GM23248 (cell line): ENCODE data around the gene SYNGR2. TPM values are rescaled to one million over a fixed set of nuclear protein-coding genes. Genes with fewer than 3 reads are reported as not detected.

Experiments
- DNase-seq: peaks from one replicate; pipeline ENCODE4 v3.0.0-alpha.2; 2015
- H2AFZ ChIP-seq: fragments of 200-600 bp; sonication (generic); 2 replicates; pipeline ENCODE4 v1.6.1; 2016; ENCODE audit warnings: antibody characterized with exemption
- H3F3A ChIP-seq: fragments of 200-600 bp; sonication (generic); 2 replicates; pipeline ENCODE4 v1.6.1; 2016; ENCODE audit warnings: mild to moderate bottlenecking, antibody characterized with exemption, mixed run types; ENCODE audit not compliant: insufficient read depth
- H3K27ac ChIP-seq: fragments of 200-600 bp; sonication (generic); 2 replicates; pipeline ENCODE4 v1.5.1; 2016; ENCODE audit warnings: mild to moderate bottlenecking
- H3K27me3 ChIP-seq: fragments of 200-600 bp; sonication (generic); replicated peaks from 2 replicates; pipeline ENCODE4 v1.6.1; 2016; ENCODE audit warnings: mild to moderate bottlenecking; ENCODE audit not compliant: insufficient read depth
- H3K36me3 ChIP-seq: fragments of 200-600 bp; sonication (generic); 2 replicates; pipeline ENCODE4 v1.6.1; 2016; ENCODE audit warnings: low read depth, mild to moderate bottlenecking
- H3K4me1 ChIP-seq: fragments of 200-600 bp; sonication (generic); 2 replicates; pipeline ENCODE4 v1.6.1; 2016; ENCODE audit warnings: mild to moderate bottlenecking; ENCODE audit not compliant: insufficient read depth
- H3K4me2 ChIP-seq: fragments of 200-600 bp; sonication (generic); one replicate; pipeline ENCODE4 v1.6.1; 2016; ENCODE audit warnings: mild to moderate bottlenecking; ENCODE audit not compliant: unreplicated experiment
- H3K4me3 ChIP-seq: fragments of 200-600 bp; sonication (generic); 2 replicates; pipeline ENCODE4 v1.5.1; 2016; ENCODE audit warnings: mild to moderate bottlenecking
- H3K79me2 ChIP-seq: fragments of 200-600 bp; sonication (generic); 2 replicates; pipeline ENCODE4 v1.6.1; 2016; ENCODE audit warnings: mild to moderate bottlenecking; ENCODE audit not compliant: insufficient read depth
- H3K9ac ChIP-seq: fragments of 200-600 bp; sonication (generic); 2 replicates; pipeline ENCODE4 v1.6.1; 2016; ENCODE audit warnings: mild to moderate bottlenecking
- H3K9me2 ChIP-seq: fragments of 200-600 bp; sonication (generic); 2 replicates; pipeline ENCODE4 v1.6.1; 2016; ENCODE audit warnings: mixed run types, mild to moderate bottlenecking, moderate library complexity; ENCODE audit not compliant: insufficient read depth
- H3K9me3 ChIP-seq: fragments of 200-600 bp; sonication (generic); one replicate; pipeline ENCODE4 v1.6.1; 2017; ENCODE audit warnings: low read depth
- H4K20me1 ChIP-seq: fragments of 200-600 bp; sonication (generic); 2 replicates; pipeline ENCODE4 v1.6.0; 2016; ENCODE audit not compliant: insufficient read depth
- EZH2 ChIP-seq: fragments of 200-600 bp; sonication (generic); IDR thresholded peaks from 2 replicates; pipeline ENCODE4 v1.6.1; 2018; ENCODE audit warnings: antibody characterized with exemption, mild to moderate bottlenecking; ENCODE audit not compliant: insufficient read depth, poor library complexity, severe bottlenecking
- EZH2phosphoT487 ChIP-seq: fragments of 200-600 bp; sonication (generic); IDR thresholded peaks from 2 replicates; pipeline ENCODE4 v1.6.1; 2018; ENCODE audit warnings: antibody characterized with exemption, moderate library complexity, mild to moderate bottlenecking, low read depth; ENCODE audit not compliant: insufficient read depth
- WGBS, 2 experiments: methylation state at CpG; one replicate each; pipeline ENCODE4 v1.1.6; 2015 to 2017; ENCODE audit warnings: low lambda C conversion rate in 2 of 2, low coverage in 1 of 2; ENCODE audit errors: missing lambda C conversion rate in 2 of 2; 5-methylcytosine and 5-hydroxymethylcytosine counted together
- in situ Hi-C: fragments of 300-500 bp; cut with MboI; formaldehyde crosslinking; loops from 2 replicates; pipeline ENCODE4 v1.15.0; 2020
- polyA plus RNA-seq: library from polyadenylated mRNA; unstranded; fragments of >200 nt; fragmentation: Nextera tagmentation; extraction: Ambion mirVana; gene quantifications from 2 replicates; pipeline ENCODE4 v1.2.1, GENCODE V29; 2016
- total RNA-seq: library from RNA; depleted of rRNA; stranded (reverse); fragments of >200 nt; shearing (Covaris generic); gene quantifications from 2 replicates; pipeline ENCODE4 v1.2.3, GENCODE V29; 2014

SYNGR2 gene
- total and polyA plus RNA-seq, 2 experiments from 2014 or later: 6.2 to 19.3 TPM

DNA sequence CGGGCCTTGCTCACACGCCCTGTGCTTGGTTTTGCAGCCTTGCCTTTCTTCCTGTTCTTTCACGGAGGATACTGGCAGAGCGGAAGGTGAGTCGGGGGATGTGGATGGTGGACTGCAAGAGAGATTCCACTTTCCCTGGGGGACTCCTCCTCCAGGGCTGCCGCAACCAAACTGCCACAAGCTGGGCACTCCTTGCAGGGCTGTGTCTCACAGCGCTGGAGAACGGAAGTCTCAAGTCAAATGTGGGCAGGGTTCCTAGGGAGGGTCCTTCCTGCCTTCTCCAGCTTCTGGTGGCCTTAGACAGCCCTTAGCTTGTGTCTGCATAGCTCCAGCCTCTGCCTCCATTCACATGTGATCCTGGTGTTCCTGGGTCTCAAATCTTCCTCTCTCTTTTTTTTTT, 34.3 kb downstream of the SYNGR2 start:
- no peak overlapping the region for H3K4me2 ChIP-seq
- 95 to 98% methylated on average over 6 to 8 of the region's 8 CpGs for WGBS, 2 experiments
- H3K9me3 ChIP-seq: no peaks in the 10 kb centered on the region
- no peaks in the 10 kb centered on the region for H3F3A ChIP-seq
- no peak overlapping the region for H3K9ac ChIP-seq
- no peaks in the 10 kb centered on the region for H4K20me1 ChIP-seq
- H3K4me3 ChIP-seq: no peak overlapping the region
- no peak overlapping the region for H2AFZ ChIP-seq
- no peaks in the 10 kb centered on the region for H3K36me3 ChIP-seq
- TF ChIP-seq EZH2phosphoT487 (no peak), EZH2 (no peak)
- no peaks in the 10 kb centered on the region for H3K9me2 ChIP-seq
- DNase-seq: no peak
- H3K27me3 ChIP-seq: no peaks in the 10 kb centered on the region
- no peak overlapping the region for H3K27ac ChIP-seq
- no peaks in the 10 kb centered on the region for H3K79me2 ChIP-seq
- in situ Hi-C loops: no loop called here
- H3K4me1 ChIP-seq: no peaks in the 10 kb centered on the region

GRCh38 chr17:78204387-78205123, 36.2 kb downstream of the SYNGR2 start:
- no peak overlapping the region for H2AFZ ChIP-seq
- H4K20me1 ChIP-seq: no peaks in the 10 kb centered on the region
- H3K79me2 ChIP-seq: no peaks in the 10 kb centered on the region
- H3K36me3 ChIP-seq: no peaks in the 10 kb centered on the region
- H3K4me3 ChIP-seq: no peak overlapping the region
- no peaks in the 10 kb centered on the region for H3K27me3 ChIP-seq
- no peaks in the 10 kb centered on the region for H3F3A ChIP-seq
- DNase-seq: no peak
- no peak overlapping the region for H3K4me2 ChIP-seq
- WGBS, 2 experiments: 90 to 92% methylated on average over 22 of the region's 22 CpGs
- no peak for TF ChIP-seq EZH2
- TF ChIP-seq EZH2phosphoT487: no peak
- in situ Hi-C loops: no loop called here
- no peaks in the 10 kb centered on the region for H3K9me2 ChIP-seq
- no peaks in the 10 kb centered on the region for H3K4me1 ChIP-seq
- H3K9me3 ChIP-seq: no peaks in the 10 kb centered on the region
- no peak overlapping the region for H3K27ac ChIP-seq
- no peak overlapping the region for H3K9ac ChIP-seq

DNA sequence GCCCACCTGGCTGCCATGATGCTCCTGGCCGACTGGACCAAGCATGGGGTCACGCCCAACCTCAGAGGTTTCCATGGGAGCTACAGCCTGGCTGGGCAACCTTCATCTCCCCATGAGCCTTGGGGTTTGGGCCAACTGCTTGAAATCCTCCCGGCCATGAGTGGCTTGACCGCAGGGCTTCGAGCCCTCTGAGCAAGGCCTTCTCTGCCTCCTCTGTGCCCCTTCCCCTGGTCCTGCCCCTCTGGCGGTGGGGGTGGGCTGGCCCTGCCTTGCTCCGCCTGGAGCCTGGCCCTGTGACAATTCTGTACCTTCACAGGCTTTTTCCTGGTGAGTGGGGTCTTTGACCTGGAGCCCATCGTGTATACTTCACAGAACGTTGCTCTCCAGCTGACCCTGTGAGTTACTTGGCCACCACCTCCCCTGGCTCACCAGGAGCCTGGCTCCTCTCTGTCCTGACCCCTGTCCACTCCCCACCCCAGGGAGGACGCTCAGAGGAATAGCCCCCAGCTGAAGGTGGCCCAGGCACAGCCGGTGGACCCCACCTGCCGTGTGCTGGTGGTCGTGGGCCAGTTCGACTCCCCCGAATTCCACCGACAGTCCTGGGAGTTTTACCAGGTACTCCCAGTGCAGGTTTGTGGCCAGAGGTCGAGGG, 36.9 kb downstream of the SYNGR2 start:
- Histone ChIP-seq H3K79me2 (no peaks in the 10 kb centered on the region), H4K20me1 (no peaks in the 10 kb centered on the region), H3K27me3 (no peaks in the 10 kb centered on the region), H3F3A (no peaks in the 10 kb centered on the region), H3K36me3 (no peaks in the 10 kb centered on the region), H3K9me3 (no peaks in the 10 kb centered on the region), H2AFZ (no peak overlapping the region), H3K4me1 (no peaks in the 10 kb centered on the region), H3K4me2 (no peak overlapping the region), H3K9me2 (no peaks in the 10 kb centered on the region), H3K9ac (no peak overlapping the region), H3K4me3 (no peak overlapping the region), H3K27ac (no peak overlapping the region)
- 84 to 87% methylated on average over 17 of the region's 17 CpGs for WGBS, 2 experiments
- no peak for TF ChIP-seq EZH2
- no peak for TF ChIP-seq EZH2phosphoT487
- no peak for DNase-seq
- in situ Hi-C loops: no loop called here

GRCh38 chr17:78206298-78206697, 37.9 kb downstream of the SYNGR2 start:
- Histone ChIP-seq H3K9me2 (no peaks in the 10 kb centered on the region), H3F3A (no peaks in the 10 kb centered on the region), H3K79me2 (no peaks in the 10 kb centered on the region), H3K27me3 (no peaks in the 10 kb centered on the region), H3K9me3 (no peaks in the 10 kb centered on the region), H3K9ac (no peak overlapping the region), H3K4me2 (no peak overlapping the region), H4K20me1 (no peaks in the 10 kb centered on the region), H3K27ac (no peak overlapping the region), H3K4me3 (no peak overlapping the region), H3K4me1 (no peaks in the 10 kb centered on the region), H2AFZ (no peak overlapping the region), H3K36me3 (no peaks in the 10 kb centered on the region)
- in situ Hi-C loops: no loop called here
- TF ChIP-seq EZH2phosphoT487 (no peak), EZH2 (no peak)
- DNase-seq: no peak
- WGBS, 2 experiments: 84 to 87% methylated on average over 7 of the region's 7 CpGs
